GM18505 (cell line): ENCODE measurements around the gene SLC37A3.
A peak's percentile ranks its signal among the peaks of the same experiment; 100 is the strongest.
"Not testable (repeated sequence)": the region's sequence is repeated elsewhere in the genome, so short reads cannot be mapped to it uniquely, and the experiment has no call there.

Experiments used
- ATAC-seq: cut with Tn5 transposase; IDR thresholded peaks from one replicate; pipeline ENCODE4 v1.9.1; 2021; ENCODE audit not compliant: unreplicated experiment
- POLR2A ChIP-seq: IDR thresholded peaks from 4 replicates; pipeline ENCODE4 v1.6.1; 2011; ENCODE audit warnings: borderline replicate concordance; ENCODE audit not compliant: insufficient read depth, insufficient read length; ENCODE audit errors: extremely low read depth

SLC37A3 gene

GRCh38 chr7:140417456-140418155 is 19.3 kb upstream of the SLC37A3 start:
- no peak for TF ChIP-seq POLR2A
- no peak for ATAC-seq

- ATAC-seq, result no peak
- no peak for TF ChIP-seq POLR2A
These were observed 18.2 kb upstream of the SLC37A3 start for GRCh38 chr7:140416560-140416959.

GRCh38 chr7:140415816-140416215 is 17.5 kb upstream of the SLC37A3 start:
- not testable (repeated sequence) for ATAC-seq

GRCh38 chr7:140415361-140415760 is 17.0 kb upstream of the SLC37A3 start:
- ATAC-seq, result no peak
- no peak for TF ChIP-seq POLR2A

- TF ChIP-seq POLR2A, result no peak
- no peak for ATAC-seq
These were observed 6.3 kb upstream of the SLC37A3 start for GRCh38 chr7:140404565-140405065.

GRCh38 chr7:140403878-140404564 is 5.7 kb upstream of the SLC37A3 start, which contains the start of gene RAB19:
TSS of gene RAB19 (plus strand) at chr7:140404058. CDS start at chr7:140407647, 3,589 bp downstream.
- no peak for ATAC-seq
- no peak for TF ChIP-seq POLR2A

GRCh38 chr7:140402178-140402835 is 4.0 kb upstream of the SLC37A3 start:
- no peak for TF ChIP-seq POLR2A
- no peak for ATAC-seq

GRCh38 chr7:140400381-140400780 is 2.1 kb upstream of the SLC37A3 start:
- TF ChIP-seq POLR2A, result no peak
- no peak for ATAC-seq

- ATAC-seq, result no peak
- TF ChIP-seq POLR2A, result no peak
These were observed 491 bp upstream of the SLC37A3 start for GRCh38 chr7:140398821-140399220.

- no peak for ATAC-seq
- TF ChIP-seq POLR2A, result no peak
These were observed 4.5 kb downstream of the SLC37A3 start for GRCh38 chr7:140393756-140394306.

- ATAC-seq, result no peak
These were observed 6.7 kb downstream of the SLC37A3 start for GRCh38 chr7:140391634-140392033.

GRCh38 chr7:140390466-140391190 is 7.7 kb downstream of the SLC37A3 start:
- peak; percentile 73 for ATAC-seq

More at GRCh38 chr7:140391634-140392033, 6.7 kb downstream of the SLC37A3 start:
- TF ChIP-seq POLR2A, result no peak

GRCh38 chr7:140390034-140390433 is 8.3 kb downstream of the SLC37A3 start:
- TF ChIP-seq POLR2A, result no peak
- peak; percentile 24 for ATAC-seq

More at GRCh38 chr7:140390466-140391190, 7.7 kb downstream of the SLC37A3 start:
- no peak for TF ChIP-seq POLR2A
